Epithelial cell of proximal tubule (primary cell): ENCODE measurements around the gene SFTPA2. TPM values are rescaled to one million over a fixed set of nuclear protein-coding genes. Genes with fewer than 3 reads are reported as not detected.

ENCODE experiments used
- DNase-seq: peaks from one replicate; pipeline ENCODE4 v3.0.0-alpha.2; 2011; ENCODE audit warnings: low read depth
- H3K4me3 ChIP-seq: 2 replicates; pipeline ENCODE4 v1.5.1; 2011; ENCODE audit warnings: low read depth, mild to moderate bottlenecking, low read length
- CTCF ChIP-seq: conservative IDR thresholded peaks from 2 replicates; pipeline ENCODE4 v1.5.1; 2012; ENCODE audit warnings: low read depth, mild to moderate bottlenecking, low read length
- total RNA-seq: library from RNA; depleted of rRNA; stranded (reverse); fragments of >200 nt; gene quantifications from 2 replicates; pipeline ENCODE4 v1.2.3, GENCODE V29; 2015

Gene SFTPA2
- total RNA-seq, 1 donor from 2014 or later = not detected

GRCh38 chr10:79507440-79508167 is 52.6 kb downstream of the SFTPA2 start:
- no peak for TF ChIP-seq CTCF
- no peak overlapping the region for H3K4me3 ChIP-seq
- DNase-seq = no peak

Other genes with a start within 250 kb of the SFTPA2 start
- 62.0 and 99.4 TPM in 2 replicates for gene PPIF, start 212.9 kb downstream of the SFTPA2 start, total RNA-seq
- 2.0 and 4.7 TPM in 2 replicates for gene ZCCHC24, start 114.8 kb downstream of the SFTPA2 start, total RNA-seq
- 0.35 and 0.43 TPM in 2 replicates for gene EIF5AL1, start 47.9 kb downstream of the SFTPA2 start, total RNA-seq
- not detected in 2 replicates for gene SFTPA1, start 50.5 kb upstream of the SFTPA2 start, total RNA-seq
- gene NUTM2B, start 142.8 kb upstream of the SFTPA2 start, total RNA-seq = 0.40 TPM in 1 of 2 replicates, not detected in the other